Measurements from ENCODE around the gene CDIPT.
"Not testable (repeated sequence)": the region's sequence is repeated elsewhere in the genome, so short reads cannot be mapped to it uniquely, and the experiment has no call there.

CDIPT gene

GRCh38 chr16:29862884-29863668, at the start of gene CDIPT:
Gene CDIPT (minus strand): TSS chr16:29863226. CDS start chr16:29862857, 369 bp downstream.
- peak; percentile 87 for DNase-seq (ENCODE audit: low read depth, low spot score)

GRCh38 chr16:29912087-29912486, 49.1 kb upstream of the CDIPT start:
- no peak for DNase-seq (ENCODE audit: low read depth, low spot score)

GRCh38 chr16:29911676-29912010, 48.6 kb upstream of the CDIPT start:
- DNase-seq (ENCODE audit: low read depth, low spot score) = no peak

- DNase-seq (ENCODE audit: low read depth, low spot score) = no peak
Measured at GRCh38 chr16:29910819-29911675, 48.0 kb upstream of the CDIPT start.

GRCh38 chr16:29909851-29910250, 46.8 kb upstream of the CDIPT start:
- not testable (repeated sequence) for DNase-seq (ENCODE audit: low read depth, low spot score)

- DNase-seq (ENCODE audit: low read depth, low spot score) = no peak
Measured at GRCh38 chr16:29909391-29909790, 46.4 kb upstream of the CDIPT start.

GRCh38 chr16:29908719-29909220, 45.7 kb upstream of the CDIPT start:
- DNase-seq (ENCODE audit: low read depth, low spot score) = no peak

DNA sequence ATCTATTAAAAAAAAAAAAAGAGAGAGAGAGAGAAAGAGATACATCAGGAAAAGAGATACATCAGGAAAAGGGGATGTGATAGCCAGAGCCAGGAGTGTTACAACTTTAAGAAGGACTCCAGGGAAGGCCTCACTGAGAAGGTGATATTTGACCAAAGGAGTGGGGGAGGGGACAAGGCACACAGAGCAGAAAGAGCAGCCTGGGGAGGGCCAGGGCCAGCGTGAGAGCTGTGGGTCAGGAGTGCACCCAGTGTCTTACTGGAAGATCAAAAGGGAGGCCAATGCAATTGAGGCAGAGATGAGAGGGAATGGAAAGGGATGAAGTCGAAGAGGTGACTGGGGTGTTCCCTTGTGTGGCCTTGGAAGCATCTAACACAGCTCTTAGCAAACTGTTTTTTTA, 44.9 kb upstream of the CDIPT start:
- no peak for DNase-seq (ENCODE audit: low read depth, low spot score)

DNA sequence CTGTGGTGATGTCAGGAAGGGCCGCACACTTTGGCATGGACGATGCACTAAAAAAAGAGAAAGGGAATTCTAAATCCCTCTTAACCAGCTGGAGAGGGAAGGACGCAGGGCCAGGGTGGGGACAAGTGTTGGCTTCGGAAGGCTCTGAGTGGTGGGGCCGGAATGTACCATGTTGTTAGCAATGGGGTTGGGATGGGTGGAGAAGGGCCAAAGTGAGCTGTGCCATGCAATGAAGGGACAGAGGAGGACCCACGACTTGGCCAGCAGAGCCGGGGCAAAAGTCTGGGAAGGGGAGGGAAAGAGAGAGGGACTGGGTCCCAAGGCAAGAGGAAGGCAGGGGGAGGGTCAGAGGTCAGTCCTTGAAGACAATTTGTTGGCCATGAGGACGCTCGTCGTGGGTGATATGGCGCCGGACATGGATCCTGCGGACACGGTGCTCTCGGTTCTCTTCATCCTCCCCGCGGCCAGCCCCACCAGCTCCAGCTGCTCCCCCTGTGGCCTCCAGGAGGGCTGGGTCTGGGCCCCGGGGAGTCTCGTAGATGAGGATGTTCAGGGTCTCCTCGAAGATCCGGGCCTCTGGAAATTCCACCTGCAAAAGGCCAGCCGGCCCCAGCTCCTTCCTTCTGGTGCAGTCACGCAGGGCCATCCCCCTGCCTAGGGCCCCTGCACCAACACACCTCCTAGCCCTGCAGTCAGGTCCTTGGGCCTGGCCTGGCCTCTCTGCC, 43.7 kb upstream of the CDIPT start:
- no peak for DNase-seq (ENCODE audit: low read depth, low spot score)

GRCh38 chr16:29905668-29906067, 42.6 kb upstream of the CDIPT start:
- DNase-seq (ENCODE audit: low read depth, low spot score) = no peak

DNA sequence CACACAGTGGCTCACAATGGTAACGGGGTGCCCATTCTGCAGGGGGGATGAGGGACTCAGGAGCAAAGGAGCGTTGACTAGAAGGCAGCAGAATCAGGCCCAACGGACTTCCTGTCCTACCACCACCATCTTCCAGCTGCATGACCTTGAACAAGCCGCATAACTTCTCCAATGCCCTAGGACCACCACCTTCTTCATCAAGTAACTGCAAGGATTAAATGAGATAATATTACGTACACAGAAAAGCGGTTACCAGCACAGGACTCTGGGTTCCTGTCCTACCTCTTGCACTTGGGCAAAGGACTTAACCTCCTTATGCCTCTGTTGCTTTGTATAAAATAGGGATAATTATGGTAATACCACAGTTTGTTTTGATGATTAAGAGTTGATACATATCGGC, 41.9 kb upstream of the CDIPT start:
- DNase-seq (ENCODE audit: low read depth, low spot score) = no peak

DNA sequence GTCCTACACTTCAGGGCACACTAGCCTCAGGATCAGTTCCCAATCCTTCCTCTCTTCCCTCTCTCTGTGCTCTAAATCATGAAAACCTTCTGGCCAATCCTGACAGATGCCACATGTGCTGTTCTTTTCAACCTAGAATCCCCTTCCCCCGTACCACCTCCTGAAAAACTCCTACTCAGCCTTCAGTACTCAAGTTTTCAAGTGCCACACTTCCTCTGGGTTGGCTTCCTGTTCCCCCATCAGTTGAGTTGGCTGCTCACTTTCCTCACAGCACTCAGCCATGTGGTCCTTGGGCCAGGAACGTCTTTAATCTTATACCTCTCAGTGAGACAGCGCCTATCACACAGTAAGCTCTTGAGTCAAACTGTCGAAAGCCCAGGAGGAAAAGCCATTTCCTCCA, 40.6 kb upstream of the CDIPT start:
- no peak for DNase-seq (ENCODE audit: low read depth, low spot score)

GRCh38 chr16:29901607-29901945, 38.5 kb upstream of the CDIPT start:
- DNase-seq (ENCODE audit: low read depth, low spot score) = no peak

GRCh38 chr16:29900888-29901606, 38.0 kb upstream of the CDIPT start:
- DNase-seq (ENCODE audit: low read depth, low spot score) = no peak

- DNase-seq (ENCODE audit: low read depth, low spot score) = no peak
Measured at GRCh38 chr16:29900102-29900887, 37.3 kb upstream of the CDIPT start, which contains the start of gene ASPHD1. Gene ASPHD1 (plus strand): TSS chr16:29900488. CDS start chr16:29900972, 484 bp downstream.

- peak; percentile 38 for DNase-seq (ENCODE audit: low read depth, low spot score)
Measured at GRCh38 chr16:29899516-29900101, 36.6 kb upstream of the CDIPT start, which contains the start of gene SEZ6L2. Gene SEZ6L2 (minus strand): TSS chr16:29899550. CDS start chr16:29899019, 531 bp downstream.

GRCh38 chr16:29898804-29899515, 35.9 kb upstream of the CDIPT start:
- no peak for DNase-seq (ENCODE audit: low read depth, low spot score)

DNA sequence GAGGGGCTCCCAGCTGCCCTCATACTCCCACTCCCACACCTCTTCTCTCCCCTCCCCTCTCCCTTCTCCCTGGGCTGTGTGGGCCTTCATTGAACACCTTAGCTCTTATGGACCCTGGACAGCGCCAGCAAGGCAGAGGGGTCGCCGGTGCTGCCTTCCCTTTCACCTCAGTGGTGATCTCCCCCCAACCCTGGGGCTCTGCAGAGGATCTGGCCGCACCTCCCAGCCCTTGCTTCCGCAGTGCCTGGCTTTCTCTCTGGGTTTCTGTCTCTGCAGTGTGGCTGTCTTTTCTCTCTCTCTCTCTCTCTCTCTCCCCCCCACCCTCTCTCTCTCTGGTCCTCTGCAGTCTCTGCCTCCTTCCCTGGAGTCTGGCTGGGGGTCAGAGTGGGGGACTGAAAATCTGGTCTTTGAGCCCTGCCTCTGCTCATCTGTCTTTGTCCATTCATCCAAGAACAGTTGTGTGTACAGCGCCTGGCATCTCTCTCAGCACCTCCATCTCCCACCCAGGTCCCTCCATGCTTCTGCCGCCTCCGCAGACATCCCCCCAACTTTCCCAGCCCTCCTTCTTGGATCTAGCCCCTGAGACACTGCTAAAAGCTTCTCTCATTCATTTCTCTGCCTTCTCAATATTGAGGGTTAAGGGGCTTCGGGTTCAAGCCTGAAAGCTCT, 35.2 kb upstream of the CDIPT start:
- no peak for DNase-seq (ENCODE audit: low read depth, low spot score)

DNA sequence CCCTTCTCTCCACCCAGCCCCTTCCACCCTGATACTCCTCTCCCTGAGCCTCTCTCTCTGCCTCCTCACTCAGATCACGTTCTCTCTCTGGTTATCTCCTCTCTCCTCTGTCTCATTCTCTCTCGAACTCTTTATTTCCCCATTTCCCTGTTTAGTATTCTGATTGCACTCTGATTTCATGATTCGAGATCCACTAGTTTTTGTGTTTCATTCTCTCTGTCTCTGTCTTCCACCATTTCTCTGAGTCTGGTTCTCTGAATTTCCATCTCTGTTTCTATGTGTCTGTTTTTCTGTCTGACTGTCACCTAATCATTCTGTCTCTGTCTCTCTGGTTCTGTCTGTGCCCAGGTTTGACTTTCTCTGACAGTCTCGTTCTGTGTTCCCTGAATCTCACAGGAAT, 34.3 kb upstream of the CDIPT start:
- DNase-seq (ENCODE audit: low read depth, low spot score) = no peak

Measured in activated CD4-positive, CD25-positive, alpha-beta regulatory T cell treated with anti-CD3 and anti-CD28 coated beads, Interleukin-2, amount 50 U/mL, for 16 hours (primary cell).